HG02981 (cell line): ENCODE results near the gene PFN1.
"Not testable (repeated sequence)": the region's sequence is repeated elsewhere in the genome, so short reads cannot be mapped to it uniquely, and the experiment has no call there.

Experiments
- ATAC-seq: cut with Tn5 transposase; IDR thresholded peaks from one replicate; pipeline ENCODE4 v1.9.1; 2021; ENCODE audit warnings: mild to moderate bottlenecking, moderate library complexity; ENCODE audit not compliant: unreplicated experiment

The PFN1 gene

DNA sequence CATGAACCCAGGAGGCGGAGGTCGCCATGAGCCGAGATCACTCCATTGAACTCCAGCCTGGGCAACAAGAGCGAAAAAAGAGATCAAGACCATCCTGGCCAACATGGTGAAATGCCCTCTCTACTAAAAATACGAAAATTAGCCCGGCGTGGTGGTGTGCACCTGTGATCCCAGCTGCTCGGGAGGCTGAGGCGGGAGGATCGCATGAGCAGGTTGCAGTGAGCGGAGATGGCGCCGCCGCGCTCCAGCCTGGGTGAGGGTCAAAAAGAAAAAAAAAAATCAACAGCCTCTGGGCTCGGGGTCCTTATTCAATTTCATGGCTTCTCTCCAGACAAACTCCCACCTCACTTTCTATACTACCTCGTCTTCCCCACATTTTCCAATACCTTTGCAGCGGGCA, 19.4 kb downstream of the PFN1 start:
- no peak for ATAC-seq

GRCh38 chr17:4926577-4927335, 21.6 kb downstream of the PFN1 start:
- not testable (repeated sequence) for ATAC-seq

DNA sequence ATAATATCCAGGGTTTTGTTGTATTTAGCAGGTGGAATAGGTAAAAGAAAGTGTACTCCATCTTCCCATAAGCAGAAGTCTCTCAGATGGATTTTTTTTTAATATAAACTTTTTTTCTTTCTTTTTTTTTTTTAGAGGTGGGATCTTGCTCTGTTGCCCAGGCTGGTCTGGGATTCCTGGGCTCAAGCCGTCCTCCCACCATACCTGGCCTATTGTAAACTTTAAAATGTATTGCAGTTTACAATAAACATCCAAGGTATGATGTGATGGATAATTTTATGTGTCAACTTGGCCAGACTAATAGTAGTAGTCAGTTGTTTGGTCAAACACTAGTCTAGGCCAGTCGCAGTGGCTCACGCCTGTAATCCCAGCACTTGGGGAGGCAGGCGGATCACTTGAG, 27.0 kb downstream of the PFN1 start:
- ATAC-seq = no peak

- ATAC-seq = no peak
Observed at GRCh38 chr17:4920351-4921048, 27.8 kb downstream of the PFN1 start.

GRCh38 chr17:4919511-4920047, 28.8 kb downstream of the PFN1 start:
- no peak for ATAC-seq

GRCh38 chr17:4914551-4914950, 33.8 kb downstream of the PFN1 start:
- not testable (repeated sequence) for ATAC-seq

DNA sequence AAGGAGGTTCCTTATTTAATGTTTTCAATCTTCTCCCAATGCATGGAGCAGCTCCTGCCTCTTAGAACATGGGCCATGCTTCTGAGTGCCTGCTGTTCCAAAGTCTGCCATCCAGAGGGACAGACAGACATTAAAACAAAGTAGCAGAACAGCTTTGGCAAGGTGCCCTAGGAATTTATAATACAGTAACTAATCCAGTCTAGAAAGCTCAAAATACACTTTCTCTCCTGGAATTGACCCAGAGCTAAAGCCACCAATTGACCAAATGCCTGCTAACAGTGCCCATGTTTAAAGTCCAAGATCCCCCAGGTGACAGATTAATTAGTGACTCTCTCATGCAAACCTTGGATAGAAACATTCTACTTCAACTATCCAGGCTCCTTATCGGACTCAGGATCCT, 34.3 kb downstream of the PFN1 start:
- no peak for ATAC-seq

DNA sequence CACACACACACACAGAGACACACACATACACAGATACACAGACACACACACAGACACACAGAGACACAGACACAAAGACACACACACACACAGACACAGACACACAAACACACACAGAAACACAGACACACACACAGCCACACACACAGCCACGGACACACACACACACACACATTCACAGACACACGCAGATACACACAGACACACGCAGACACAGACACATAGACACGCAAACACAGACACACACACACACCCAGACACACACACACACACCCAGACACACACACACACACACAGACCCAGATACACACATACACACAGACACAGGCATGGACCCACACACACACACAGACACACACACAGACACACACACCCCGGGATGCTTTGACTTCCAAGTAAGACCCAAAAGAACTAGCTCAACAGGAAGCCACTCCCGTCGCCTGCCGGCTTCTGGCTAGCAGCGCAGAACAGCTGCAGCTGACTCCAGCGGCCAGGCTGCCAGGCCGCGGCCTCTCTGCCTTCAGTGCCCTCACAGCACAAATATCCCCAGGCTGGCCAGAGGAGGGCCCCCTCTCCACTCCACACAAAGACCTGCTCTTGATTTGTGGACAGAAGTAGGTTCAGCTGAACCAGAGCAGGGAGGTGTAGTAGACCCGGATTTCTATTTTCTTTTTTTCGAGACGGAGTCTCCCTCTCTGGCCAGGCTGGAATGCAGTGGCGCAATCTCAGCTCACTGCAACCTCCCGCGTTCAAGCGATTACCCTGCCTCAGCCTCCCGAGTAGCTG, 39.4 kb downstream of the PFN1 start:
- no peak for ATAC-seq

DNA sequence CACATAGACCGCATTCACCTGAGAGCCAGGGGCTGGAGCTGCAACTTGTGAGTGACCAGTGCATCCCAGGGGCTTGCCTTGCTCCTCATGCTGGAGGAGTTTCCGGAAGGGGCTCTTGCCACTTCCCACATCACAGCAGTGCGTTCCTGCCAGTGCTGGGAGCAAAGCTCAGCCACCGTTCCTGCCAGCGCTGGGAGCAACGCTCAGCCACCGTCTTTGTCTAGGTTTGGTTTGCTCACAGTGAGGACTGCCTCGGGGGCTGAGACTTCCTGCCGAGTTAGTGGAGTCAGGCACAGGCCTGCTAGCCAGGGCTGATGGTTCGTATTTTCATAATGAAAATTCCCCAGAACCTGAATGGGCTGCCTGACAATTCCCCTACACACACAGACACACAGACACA, 40.0 kb downstream of the PFN1 start:
- no peak for ATAC-seq

DNA sequence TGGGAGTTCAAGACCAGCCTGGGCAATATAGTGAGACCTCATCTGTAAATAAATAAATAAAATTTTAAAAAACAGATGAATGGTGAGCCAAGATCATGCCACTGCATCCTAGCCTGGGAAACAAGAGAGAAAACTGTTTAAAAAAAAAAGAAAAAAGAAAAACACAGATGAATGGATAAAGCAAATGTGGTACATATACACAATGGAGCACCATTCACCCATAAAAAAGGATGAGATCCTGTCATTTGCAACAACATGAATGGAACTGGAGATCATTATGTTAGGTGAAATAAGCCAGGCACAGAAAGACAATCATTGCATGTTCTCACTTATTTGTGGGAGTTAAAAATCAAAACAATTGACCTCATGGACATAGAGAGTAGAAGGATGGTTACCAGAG, 41.7 kb downstream of the PFN1 start:
- ATAC-seq = not testable (repeated sequence)

DNA sequence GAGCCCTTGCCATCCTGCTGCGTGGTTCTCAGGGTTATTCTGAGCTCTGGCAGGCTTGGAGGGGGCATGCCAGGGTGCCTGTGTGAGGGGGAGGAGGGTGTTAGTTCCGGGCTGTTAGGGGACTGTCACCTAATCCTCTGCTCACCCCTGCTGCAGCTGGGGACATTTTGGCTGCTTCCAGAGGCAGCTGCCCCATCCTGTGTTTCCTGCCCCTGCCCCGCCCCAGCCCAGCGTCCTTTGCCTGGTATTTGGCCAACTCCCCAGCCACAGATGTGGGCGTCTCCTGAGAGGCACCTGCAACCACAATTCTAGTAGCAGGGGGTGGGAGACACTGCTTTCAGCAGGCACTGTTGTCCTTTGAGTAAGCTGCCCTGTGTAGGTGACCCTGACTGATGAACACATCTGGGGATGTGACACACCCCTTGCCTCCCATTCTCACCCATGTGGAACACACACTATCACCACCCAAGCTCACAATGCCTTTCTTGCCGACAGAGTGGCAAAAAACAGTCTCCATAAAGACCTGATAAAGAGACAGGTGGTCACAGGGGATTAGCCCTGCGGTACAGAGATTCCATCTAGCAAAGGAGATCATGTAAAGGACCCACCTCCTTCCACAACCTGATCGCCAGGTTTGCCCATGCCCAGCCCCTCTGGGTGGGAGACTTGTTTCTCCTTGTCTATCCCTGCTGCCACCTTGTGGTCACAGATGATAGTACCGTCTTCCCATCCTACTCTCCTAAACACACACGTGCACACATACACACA, 45.1 kb downstream of the PFN1 start, which contains the start of gene CHRNE:
CHRNE (minus strand) TSS at position 48 of the 768 bp plus-strand sequence; CDS start at position 13, 35 bp downstream.
- ATAC-seq = no peak

- ATAC-seq = no peak
Observed at GRCh38 chr17:4902540-4902939, 45.8 kb downstream of the PFN1 start.

DNA sequence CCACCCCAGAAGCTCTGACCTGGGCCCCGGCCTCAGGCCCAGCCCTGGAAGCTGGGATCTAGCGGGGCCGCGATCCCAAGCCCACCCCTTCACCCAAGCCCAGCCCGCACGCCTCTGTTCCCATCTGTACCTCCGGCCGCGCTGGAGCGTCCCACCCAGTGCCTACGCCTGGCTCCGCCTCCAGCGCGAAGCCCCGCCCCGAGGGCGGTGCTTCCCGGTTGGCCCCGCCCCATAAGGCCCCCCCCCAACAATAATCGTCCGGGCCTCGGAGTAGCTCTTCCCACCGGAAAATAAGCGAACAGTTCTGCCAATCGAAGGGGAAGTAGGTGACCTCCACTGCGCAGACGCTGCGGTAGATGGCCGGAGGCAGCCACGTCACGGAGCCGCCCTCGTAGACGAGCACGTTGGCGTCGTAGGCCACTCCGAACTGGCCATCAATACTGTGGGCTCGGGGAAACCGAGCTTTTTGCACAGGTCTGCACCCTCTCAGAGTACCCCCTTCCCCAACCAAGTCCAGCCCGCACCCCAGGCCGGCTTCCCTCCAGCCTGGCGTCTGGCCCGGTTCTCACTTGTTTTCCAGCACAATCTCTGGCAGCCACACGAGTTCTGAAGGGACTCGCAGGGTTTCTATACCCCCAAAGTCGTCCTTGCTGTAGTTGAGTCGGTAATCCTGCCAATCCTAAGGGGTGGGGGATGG, 46.5 kb downstream of the PFN1 start:
- ATAC-seq = no peak

DNA sequence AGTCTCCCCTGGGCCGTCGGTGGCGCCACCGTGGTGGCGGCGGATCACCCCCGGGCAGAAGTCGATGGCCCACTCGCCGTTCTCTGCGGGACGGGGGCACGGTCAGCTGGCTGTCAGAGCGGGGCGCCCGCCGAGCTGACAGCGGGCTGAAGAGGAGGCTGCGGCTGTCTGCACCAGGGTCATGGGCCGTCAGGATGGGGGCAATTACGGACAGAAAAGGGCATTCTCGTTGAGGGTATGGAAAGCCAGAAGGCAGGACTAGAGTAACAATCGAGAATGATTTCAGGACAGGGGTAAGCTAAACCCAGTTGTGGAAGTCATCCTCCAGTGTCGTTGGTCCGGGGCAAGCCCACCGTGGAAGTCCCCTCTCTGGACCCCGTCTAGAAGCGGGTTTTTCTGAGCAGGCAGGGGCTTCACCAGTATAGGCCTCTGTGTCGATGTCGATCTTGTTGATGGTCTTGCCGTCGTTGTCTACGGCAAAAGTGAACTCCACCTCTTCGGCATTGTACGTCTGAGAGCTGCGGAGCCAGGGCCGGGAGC, 47.2 kb downstream of the PFN1 start:
- no peak for ATAC-seq

DNA sequence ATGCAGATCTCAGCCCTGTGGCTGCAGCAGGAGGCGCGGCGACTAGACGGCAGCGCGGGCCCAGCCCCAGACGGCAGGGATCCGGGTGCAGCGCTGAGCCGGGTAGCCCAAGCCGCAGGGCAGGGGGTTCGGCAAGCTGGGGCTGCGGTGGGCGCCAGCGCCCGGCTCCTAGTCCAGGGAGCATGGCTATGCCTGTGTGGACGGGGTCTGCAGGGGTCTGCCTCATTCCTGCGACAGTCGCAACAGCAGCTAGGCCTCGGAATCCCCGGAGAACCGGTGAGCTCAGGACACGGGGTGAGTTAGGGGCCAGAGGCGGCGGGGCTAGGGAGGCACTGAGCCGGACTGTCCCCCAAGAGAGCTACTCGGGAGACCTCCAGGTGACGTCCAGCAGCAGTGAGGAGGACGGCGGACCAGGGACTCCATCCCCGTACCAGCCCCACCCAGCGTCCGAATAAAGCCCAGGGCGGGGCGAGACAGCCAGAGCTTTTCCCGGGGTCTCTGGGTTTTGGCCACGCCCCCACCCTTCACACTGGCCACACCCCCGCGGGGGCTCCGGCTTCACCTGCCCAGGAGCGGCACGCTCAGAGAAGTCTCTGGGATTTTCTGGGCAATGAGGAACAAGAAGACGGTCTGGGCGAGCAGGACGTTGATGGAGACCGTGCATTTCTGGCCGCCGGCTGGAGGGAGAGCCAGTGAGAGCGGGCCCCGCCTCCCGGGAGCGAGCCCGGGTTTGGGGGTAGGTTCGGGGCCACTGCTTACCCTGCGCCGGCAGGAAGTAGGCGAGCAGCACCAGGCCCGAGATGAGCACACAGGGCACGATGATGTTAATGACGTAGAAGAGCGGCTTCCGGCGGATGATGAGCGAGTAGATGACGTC, 47.9 kb downstream of the PFN1 start:
- no peak for ATAC-seq

DNA sequence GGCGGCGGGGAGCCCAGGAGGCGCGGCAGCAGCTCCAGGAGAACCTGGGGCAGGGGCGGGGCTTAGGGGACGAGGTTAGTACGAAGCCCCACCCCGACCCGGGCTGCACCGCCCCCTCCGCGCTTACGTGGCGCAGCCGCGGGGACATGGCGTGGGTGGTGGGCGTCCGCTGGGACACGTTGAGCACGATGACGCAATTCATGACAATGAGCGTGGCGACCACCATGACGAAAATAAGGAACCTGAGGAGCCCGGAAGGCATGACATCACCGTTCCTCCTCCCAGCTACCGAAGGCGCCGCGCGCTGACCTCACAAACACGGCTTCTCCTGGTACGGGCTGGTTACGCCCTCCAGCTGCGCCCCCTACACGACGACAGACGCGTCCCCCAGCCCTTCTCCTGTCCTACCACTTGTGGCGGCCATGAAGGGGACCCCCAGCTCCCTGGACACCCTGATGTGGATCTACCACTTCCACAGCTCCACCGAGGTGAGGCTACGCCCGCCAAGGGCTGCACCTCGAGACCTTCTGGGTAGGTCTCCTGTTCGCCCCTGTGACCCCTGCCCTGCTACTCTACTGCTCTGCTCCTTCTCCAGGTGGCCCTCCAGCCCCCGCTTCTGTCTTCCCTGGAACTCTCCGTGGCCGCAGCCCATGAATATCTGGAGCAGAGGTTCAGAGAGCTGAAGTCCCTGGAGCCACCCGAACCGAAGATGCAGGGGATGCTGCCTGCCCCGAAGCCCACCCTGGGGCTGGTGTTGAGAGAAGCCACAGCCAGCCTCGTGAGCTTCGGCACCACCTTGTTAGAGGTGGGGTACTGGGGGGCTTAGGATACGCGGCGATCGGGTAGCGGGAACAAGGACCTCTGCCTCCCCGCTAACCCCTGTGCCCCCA, 48.7 kb downstream of the PFN1 start, which contains the start of gene C17orf107:
C17orf107 (plus strand) TSS at position 196 of the 890 bp plus-strand sequence; CDS start at position 423, 227 bp downstream.
- ATAC-seq = no peak

DNA sequence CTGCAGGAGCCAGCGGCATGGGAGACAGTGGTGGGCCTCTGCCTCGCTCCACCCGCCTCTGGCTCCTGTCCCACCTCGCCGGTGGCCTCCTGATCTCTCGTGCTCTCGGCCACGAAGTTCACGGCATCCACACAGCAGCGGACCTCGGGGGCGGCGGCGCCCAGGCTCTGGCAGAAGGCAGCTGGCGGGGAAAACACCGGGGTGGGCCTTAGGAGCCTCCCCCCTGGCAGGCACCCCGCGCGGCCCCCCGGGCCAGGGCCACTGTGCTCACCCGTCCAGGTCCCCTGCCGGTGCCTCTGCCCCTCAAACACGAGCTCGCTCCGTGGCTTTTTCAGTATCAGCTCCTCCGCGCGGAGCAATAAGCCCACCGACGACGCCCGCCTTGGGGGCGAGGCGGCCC, 49.4 kb downstream of the PFN1 start:
- no peak for ATAC-seq

GRCh38 chr17:4898351-4898750, 50.0 kb downstream of the PFN1 start:
- ATAC-seq = no peak
